ENCODE results near the gene OIT3.

Gene OIT3

GRCh38 chr10:72954230-72954595, 60.7 kb downstream of the OIT3 start:
- DNase-seq: no peak

DNA sequence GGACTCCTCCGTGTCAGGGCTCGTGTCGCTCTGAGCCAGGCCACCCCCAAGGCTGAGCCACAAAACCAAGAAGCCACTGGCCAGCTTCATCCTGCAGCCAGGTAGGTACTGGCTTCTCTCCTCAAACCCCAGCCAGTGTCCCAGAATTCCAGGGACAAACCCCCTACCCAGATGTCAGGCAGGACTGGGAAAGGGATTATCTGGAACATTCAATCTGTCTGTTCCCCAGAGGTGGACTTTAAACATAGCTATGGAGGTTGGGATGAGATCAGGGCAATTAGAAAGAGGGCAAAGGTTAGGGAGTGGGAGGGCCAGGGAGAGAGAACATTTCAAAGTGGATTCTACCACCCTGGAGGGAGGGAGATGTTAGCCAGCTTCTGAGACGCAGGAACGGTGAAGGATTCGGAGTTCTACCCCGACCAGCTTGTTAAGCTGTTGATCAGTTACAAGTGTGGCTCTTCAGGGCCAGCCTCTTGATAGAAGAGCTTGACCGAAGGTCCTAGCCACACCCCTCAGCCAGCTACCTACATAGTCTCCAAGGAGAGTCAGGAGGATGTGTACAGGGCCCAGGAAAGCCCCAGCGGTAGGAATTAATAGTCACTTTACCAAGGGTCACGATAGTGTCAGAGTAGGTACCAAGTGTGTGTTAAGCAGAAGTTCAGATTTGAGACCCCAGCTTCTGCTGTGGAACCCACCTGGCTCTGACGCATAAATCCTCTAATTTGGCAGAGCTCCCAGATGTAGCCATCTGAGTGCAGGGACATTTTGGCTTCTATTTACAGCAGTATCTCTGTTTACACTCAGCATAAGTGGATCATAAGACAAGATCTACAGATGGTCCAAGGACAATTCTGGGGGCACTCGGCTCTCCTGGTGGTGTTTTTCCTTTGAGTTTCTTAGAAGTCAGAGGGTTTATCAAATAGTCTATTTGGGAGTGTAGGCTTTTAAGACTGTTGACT, 61.3 kb downstream of the OIT3 start, which contains the start of gene PLA2G12B:
PLA2G12B (minus strand) TSS at position 211 of the 959 bp plus-strand sequence; CDS start at position 90, 121 bp downstream.
- no peak for DNase-seq

DNA sequence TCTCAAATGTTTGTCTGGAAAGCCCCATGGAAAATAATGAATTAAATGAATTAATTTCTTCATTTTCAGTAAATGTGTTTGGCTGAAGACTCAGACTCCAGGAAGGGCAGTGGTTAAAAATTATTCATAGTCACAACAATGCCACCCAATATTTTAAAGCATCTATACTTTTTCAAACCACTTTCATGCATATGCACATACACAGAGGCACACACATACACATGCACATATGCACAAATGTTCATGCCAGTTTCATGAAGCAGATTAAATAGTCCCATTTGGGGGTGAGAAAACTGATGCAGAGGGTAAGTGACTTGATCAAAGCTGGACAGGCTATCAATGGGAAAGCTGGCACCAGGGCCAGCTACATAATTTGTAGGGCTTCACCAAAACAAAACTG, 62.5 kb downstream of the OIT3 start:
- no peak for DNase-seq

DNA sequence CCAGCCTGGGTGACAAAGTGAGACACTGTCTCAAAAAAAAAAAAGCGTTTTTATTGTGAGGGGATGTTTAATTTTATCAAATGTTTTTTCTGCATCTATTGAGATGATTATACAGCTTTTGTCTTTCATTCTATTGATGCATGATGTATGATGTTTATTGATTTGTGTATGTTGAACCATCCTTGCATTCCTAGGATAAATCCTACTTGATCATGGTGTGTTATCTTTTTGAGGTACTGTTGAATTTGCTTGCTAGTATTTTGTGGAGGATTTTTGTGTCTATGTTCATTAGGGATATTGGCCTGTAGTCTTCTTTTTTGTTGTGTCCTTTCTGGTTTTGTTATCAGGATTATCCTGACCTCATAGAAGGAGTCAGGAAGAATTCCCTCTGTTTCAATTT, 83.3 kb downstream of the OIT3 start:
- no peak for DNase-seq

- no peak for DNase-seq
Measured at GRCh38 chr10:72979709-72980108, 86.2 kb downstream of the OIT3 start.

GRCh38 chr10:72980348-72980747, 86.8 kb downstream of the OIT3 start:
- no peak for DNase-seq

GRCh38 chr10:72981028-72981881, 87.7 kb downstream of the OIT3 start:
- no peak for DNase-seq

- DNase-seq: no peak
Measured at GRCh38 chr10:72981882-72982529, 88.5 kb downstream of the OIT3 start.
